CD4-positive, alpha-beta T cell treated with Interleukin-4 for 4 hours (primary cell): ENCODE data around the gene ACSBG1.

ENCODE experiments used
- DNase-seq: peaks from one replicate; pipeline ENCODE4 v3.0.0-alpha.2; 2020

The ACSBG1 gene

GRCh38 chr15:78234515-78235040, at the start of gene ACSBG1:
Gene ACSBG1, minus strand, starts transcription at chr15:78234565. Its CDS starts 64 bp downstream, at chr15:78234501.
- no peak for DNase-seq

GRCh38 chr15:78282324-78282723, 48.0 kb upstream of the ACSBG1 start:
- no peak for DNase-seq

- no peak for DNase-seq
Measured at GRCh38 chr15:78280319-78281072, 46.1 kb upstream of the ACSBG1 start.

- DNase-seq: no peak
Measured at GRCh38 chr15:78276064-78276943, 41.9 kb upstream of the ACSBG1 start.

- no peak for DNase-seq
Measured at GRCh38 chr15:78274994-78275393, 40.6 kb upstream of the ACSBG1 start.

- DNase-seq: no peak
Measured at GRCh38 chr15:78272776-78273175, 38.4 kb upstream of the ACSBG1 start.

- no peak for DNase-seq
Measured at GRCh38 chr15:78272316-78272715, 38.0 kb upstream of the ACSBG1 start.

- no peak for DNase-seq
Measured at GRCh38 chr15:78266806-78267205, 32.4 kb upstream of the ACSBG1 start.

GRCh38 chr15:78266229-78266628, 31.9 kb upstream of the ACSBG1 start:
- DNase-seq: no peak

- DNase-seq: no peak
Measured at GRCh38 chr15:78265752-78266224, 31.4 kb upstream of the ACSBG1 start.

- DNase-seq: no peak
Measured at GRCh38 chr15:78265137-78265460, 30.7 kb upstream of the ACSBG1 start.

- DNase-seq: peak; percentile 50
Measured at GRCh38 chr15:78264304-78265136, 30.2 kb upstream of the ACSBG1 start, which contains the start of gene DNAJA4. Gene DNAJA4, plus strand, starts transcription at chr15:78264562. Its CDS starts 202 bp downstream, at chr15:78264764.

- no peak for DNase-seq
Measured at GRCh38 chr15:78263907-78264303, 29.5 kb upstream of the ACSBG1 start.

GRCh38 chr15:78263351-78263781, 29.0 kb upstream of the ACSBG1 start:
- no peak for DNase-seq

GRCh38 chr15:78261062-78261461, 26.7 kb upstream of the ACSBG1 start:
- DNase-seq: no peak

GRCh38 chr15:78260489-78260888, 26.1 kb upstream of the ACSBG1 start:
- no peak for DNase-seq

- DNase-seq: no peak
Measured at GRCh38 chr15:78259232-78259631, 24.9 kb upstream of the ACSBG1 start.

GRCh38 chr15:78257681-78258080, 23.3 kb upstream of the ACSBG1 start:
- DNase-seq: no peak

GRCh38 chr15:78256044-78256437, 21.7 kb upstream of the ACSBG1 start:
- no peak for DNase-seq

GRCh38 chr15:78255421-78256043, 21.2 kb upstream of the ACSBG1 start:
- DNase-seq: no peak

GRCh38 chr15:78251136-78251535, 16.8 kb upstream of the ACSBG1 start:
- DNase-seq: no peak

- no peak for DNase-seq
Measured at GRCh38 chr15:78249131-78249530, 14.8 kb upstream of the ACSBG1 start.
